BE2C (cell line): ENCODE measurements around the gene FHOD1.
A peak's percentile ranks its signal among the peaks of the same experiment; 100 is the strongest.

ENCODE experiments used
- DNase-seq: peaks from one replicate; pipeline ENCODE4 v3.0.0-alpha.2; 2020
- H3K27me3 ChIP-seq: fragments of 250-450 bp; sonication (Bioruptor Pico); 2 replicates; pipeline ENCODE4 v1.5.1; 2020; ENCODE audit warnings: mild to moderate bottlenecking
- H3K36me3 ChIP-seq: fragments of 250-450 bp; sonication (Bioruptor Pico); 2 replicates; pipeline ENCODE4 v1.5.1; 2020; ENCODE audit warnings: mild to moderate bottlenecking
- H3K4me1 ChIP-seq: fragments of 250-450 bp; sonication (Bioruptor Pico); 2 replicates; pipeline ENCODE4 v1.5.1; 2020
- H3K4me3 ChIP-seq: 2 replicates; pipeline ENCODE4 v1.5.1; 2011; ENCODE audit warnings: low read depth, low read length
- H3K9me3 ChIP-seq: fragments of 250-450 bp; sonication (Bioruptor Pico); 2 replicates; pipeline ENCODE4 v1.5.1; 2020
- CTCF ChIP-seq: IDR thresholded peaks from 2 replicates; pipeline ENCODE4 v1.5.1; 2012; ENCODE audit warnings: mild to moderate bottlenecking, low read depth, low read length

The FHOD1 gene

GRCh38 chr16:67199011-67199807 lies 48.1 kb downstream of the FHOD1 start, which contains the start of gene ELMO3:
TSS of gene ELMO3 (plus strand) at chr16:67199131. CDS start at chr16:67199327, 196 bp downstream.
- Histone ChIP-seq H3K4me3 (no peak within 1 kb of the TSS), H3K9me3 (no peaks in the 10 kb centered on the region), H3K4me1 (no peaks in the 10 kb centered on the region), H3K27me3 (no peaks in the 10 kb centered on the region), H3K36me3 (peaks cover 60% of the 10 kb centered on the region)
- no peak for DNase-seq
- TF ChIP-seq CTCF = no peak

- Histone ChIP-seq H3K4me3 (no peak overlapping the region), H3K4me1 (no peaks in the 10 kb centered on the region), H3K9me3 (no peaks in the 10 kb centered on the region), H3K36me3 (peaks cover 64% of the 10 kb centered on the region), H3K27me3 (no peaks in the 10 kb centered on the region)
- peak; percentile 65 for DNase-seq
- TF ChIP-seq CTCF = peak; percentile 78
Observed at GRCh38 chr16:67198238-67198734, 49.0 kb downstream of the FHOD1 start.

- Histone ChIP-seq H3K4me3 (no peak overlapping the region), H3K9me3 (no peaks in the 10 kb centered on the region), H3K4me1 (no peaks in the 10 kb centered on the region), H3K27me3 (no peaks in the 10 kb centered on the region), H3K36me3 (peaks cover 64% of the 10 kb centered on the region)
- TF ChIP-seq CTCF = no peak
- no peak for DNase-seq
Observed at GRCh38 chr16:67197704-67198103, 49.6 kb downstream of the FHOD1 start.

GRCh38 chr16:67196881-67197280 lies 50.4 kb downstream of the FHOD1 start:
- TF ChIP-seq CTCF = no peak
- no peak for DNase-seq
- Histone ChIP-seq H3K4me1 (no peaks in the 10 kb centered on the region), H3K9me3 (no peaks in the 10 kb centered on the region), H3K4me3 (no peak overlapping the region), H3K36me3 (peaks cover 58% of the 10 kb centered on the region), H3K27me3 (no peaks in the 10 kb centered on the region)

GRCh38 chr16:67195676-67196075 lies 51.6 kb downstream of the FHOD1 start:
- H3K4me1 ChIP-seq = no peaks in the 10 kb centered on the region
- no peak for DNase-seq
- no peaks in the 10 kb centered on the region for H3K27me3 ChIP-seq
- H3K4me3 ChIP-seq = no peak overlapping the region
- peaks cover 53% of the 10 kb centered on the region for H3K36me3 ChIP-seq
- no peaks in the 10 kb centered on the region for H3K9me3 ChIP-seq
- TF ChIP-seq CTCF = no peak

GRCh38 chr16:67194260-67194659 lies 53.0 kb downstream of the FHOD1 start:
- DNase-seq = no peak
- no peak overlapping the region for H3K4me3 ChIP-seq
- no peak for TF ChIP-seq CTCF
- no peaks in the 10 kb centered on the region for H3K4me1 ChIP-seq
- H3K9me3 ChIP-seq = no peaks in the 10 kb centered on the region
- peaks cover 50% of the 10 kb centered on the region for H3K36me3 ChIP-seq
- H3K27me3 ChIP-seq = no peaks in the 10 kb centered on the region
